H1 (cell line): Measurements from ENCODE around the gene PMFBP1.

Experiments used
- BCL11A ChIP-seq, 2 experiments: IDR thresholded peaks; one replicate each; pipeline ENCODE4 v1.6.1; 2011; ENCODE audit warnings: low read depth in 2 of 2, low read length in 2 of 2, mild to moderate bottlenecking in 2 of 2
- CBX5 ChIP-seq: fragments of 300-800, 300-1000 bp; sonication (generic); IDR thresholded peaks from 2 replicates; pipeline ENCODE4 v1.7.1; 2016; ENCODE audit warnings: antibody characterized with exemption, low read length, low read depth
- CHD2 ChIP-seq: IDR thresholded peaks from 2 replicates; pipeline ENCODE4 v1.6.1; 2012; ENCODE audit warnings: low read length, improper control_type of control experiment
- CTBP2 ChIP-seq: IDR thresholded peaks from 2 replicates; pipeline ENCODE4 v1.7.0; 2011; ENCODE audit warnings: borderline replicate concordance, mild to moderate bottlenecking, moderate library complexity, mixed read lengths, low read length; ENCODE audit not compliant: insufficient read depth, insufficient read length
- CTCF ChIP-seq, 3 experiments: IDR thresholded peaks; 1 replicate in 2 of 3; 2 replicates in 1 of 3; pipeline versions ENCODE4 v1.5.1 to v1.6.1; 2011; ENCODE audit warnings: low read length in 3 of 3, mild to moderate bottlenecking in 3 of 3, inconsistent platforms in 2 of 3, low read depth in 1 of 3, moderate library complexity in 1 of 3; ENCODE audit not compliant: insufficient read depth in 1 of 3; ENCODE audit errors: control extremely low read depth in 1 of 3
- EP300 ChIP-seq, 2 experiments: IDR thresholded peaks; 1 replicate in 1 of 2; 2 replicates in 1 of 2; pipeline ENCODE4 v1.6.1; 2011 to 2012; ENCODE audit warnings: low read depth in 2 of 2, low read length in 2 of 2, mild to moderate bottlenecking in 2 of 2, borderline replicate concordance in 1 of 2, inconsistent platforms in 1 of 2, moderate library complexity in 1 of 2
- EZH2 ChIP-seq: fragments of 200-600 bp; sonication (generic); IDR thresholded peaks from 2 replicates; pipeline ENCODE4 v1.7.1; 2012; ENCODE audit warnings: low read depth, mild to moderate bottlenecking, moderate library complexity, low read length, inconsistent platforms; ENCODE audit not compliant: severe bottlenecking
- GTF2F1 ChIP-seq: IDR thresholded peaks from 2 replicates; pipeline ENCODE4 v1.6.1; 2012; ENCODE audit warnings: low read depth, low read length, improper control_type of control experiment, borderline replicate concordance
- POLR2A ChIP-seq, 2 experiments: IDR thresholded peaks; 1 replicate in 1 of 2; 2 replicates in 1 of 2; pipeline ENCODE4 v1.6.1; 2011; ENCODE audit warnings: low read depth in 2 of 2, low read length in 2 of 2, mild to moderate bottlenecking in 2 of 2; ENCODE audit errors: control extremely low read depth in 1 of 2
- RAD21 ChIP-seq, 2 experiments: IDR thresholded peaks in 1 of 2; conservative IDR thresholded peaks in 1 of 2; 2 replicates each; pipeline ENCODE4 v1.6.1; 2011; ENCODE audit warnings: low read depth in 2 of 2, low read length in 2 of 2, improper control_type of control experiment in 1 of 2, inconsistent platforms in 1 of 2, mild to moderate bottlenecking in 1 of 2, moderate library complexity in 1 of 2
- TEAD4 ChIP-seq: IDR thresholded peaks from 2 replicates; pipeline ENCODE4 v1.6.1; 2012; ENCODE audit warnings: low read depth, low read length, inconsistent platforms, mixed read lengths
- USF2 ChIP-seq: IDR thresholded peaks from 2 replicates; pipeline ENCODE4 v1.6.1; 2011; ENCODE audit warnings: low read length, improper control_type of control experiment
- TF ChIP-seq, protein P1 (sequence below): IDR thresholded peaks from 2 replicates; pipeline ENCODE4 v1.6.1; 2012; ENCODE audit warnings: inconsistent platforms
- TF ChIP-seq, protein P2 (sequence below): IDR thresholded peaks from 2 replicates; pipeline ENCODE4 v1.6.1; 2011; ENCODE audit warnings: low read depth, mild to moderate bottlenecking, low read length; ENCODE audit not compliant: insufficient read depth

- TF ChIP-seq, protein P1, sequence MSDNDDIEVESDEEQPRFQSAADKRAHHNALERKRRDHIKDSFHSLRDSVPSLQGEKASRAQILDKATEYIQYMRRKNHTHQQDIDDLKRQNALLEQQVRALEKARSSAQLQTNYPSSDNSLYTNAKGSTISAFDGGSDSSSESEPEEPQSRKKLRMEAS = no peak
- TF ChIP-seq CTCF (IDR thresholded peaks at IDR 0.05; ENCODE audit: control extremely low read depth in 1 of 3, insufficient read depth in 1 of 3, low read depth in 1 of 3, low read length in 3 of 3) (no peak), CBX5 (no peak), RAD21 (IDR thresholded peaks at IDR 0.05 in 1 of 2, conservative IDR thresholded peaks at IDR 0.05 in 1 of 2; ENCODE audit: low read depth in 2 of 2, low read length in 2 of 2) (no peak), TEAD4 (no peak), CHD2 (no peak), CTBP2 (no peak), GTF2F1 (no peak), EP300 (IDR thresholded peaks at IDR 0.05; ENCODE audit: borderline replicate concordance in 1 of 2, low read depth in 2 of 2, low read length in 2 of 2) (no peak), POLR2A (IDR thresholded peaks at IDR 0.05; ENCODE audit: control extremely low read depth in 1 of 2, low read depth in 2 of 2, low read length in 2 of 2) (no peak), BCL11A (IDR thresholded peaks at IDR 0.05; ENCODE audit: low read depth in 2 of 2, low read length in 2 of 2) (no peak), EZH2 (no peak), USF2 (no peak)
- TF ChIP-seq, protein P2, sequence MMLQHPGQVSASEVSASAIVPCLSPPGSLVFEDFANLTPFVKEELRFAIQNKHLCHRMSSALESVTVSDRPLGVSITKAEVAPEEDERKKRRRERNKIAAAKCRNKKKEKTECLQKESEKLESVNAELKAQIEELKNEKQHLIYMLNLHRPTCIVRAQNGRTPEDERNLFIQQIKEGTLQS = no peak
Observed at GRCh38 chr16:72210072-72210471, 38.1 kb upstream of the PMFBP1 start.
